IMR-90 (cell line): ENCODE measurements around the gene AP3S1. TPM values are rescaled to one million over a fixed set of nuclear protein-coding genes. Genes with fewer than 3 reads are reported as not detected.
"Not testable (repeated sequence)": the region's sequence is repeated elsewhere in the genome, so short reads cannot be mapped to it uniquely, and the experiment has no call there.

Experiments
- ATAC-seq: fragments of 200-7000 bp; cut with Tn5 transposase; 2 replicates; pipeline ENCODE4 v1.9.1; 2020; ENCODE audit warnings: low read depth, mild to moderate bottlenecking, moderate library complexity
- BruUV-seq: library from RNA; stranded (reverse); fragments of 400-500 nt; replicated peaks from 2 replicates; lab custom pipeline; 2021; lab: Mats Ljungman, UMichigan
- CTCF ChIA-PET: fragments of 300-600 bp; formaldehyde crosslinking; extraction: SDS; loops from one replicate; lab custom pipeline; 2021; ENCODE audit warnings: antibody characterized with exemption; lab: Yijun Ruan, JAX
- POLR2A ChIA-PET: fragments of 300-600 bp; sonication (Branson Sonifier 250); formaldehyde crosslinking; loops from one replicate; lab custom pipeline; 2022; ENCODE audit warnings: antibody characterized with exemption; ENCODE audit not compliant: unreplicated experiment; lab: Charles Lee
- DNase-seq: peaks from one replicate; pipeline ENCODE4 v3.0.0; 2013
- H2AFZ ChIP-seq: replicated peaks from 2 replicates; pipeline ENCODE3; 2013; ENCODE audit warnings: low read length, mild to moderate bottlenecking; ENCODE audit not compliant: poor library complexity
- H2AK5ac ChIP-seq: 2 replicates; pipeline ENCODE4 v1.6.1; 2013; ENCODE audit warnings: low read depth, low read length, inconsistent platforms
- H2AK9ac ChIP-seq: replicated peaks from 2 replicates; pipeline ENCODE3; 2013; ENCODE audit warnings: mild to moderate bottlenecking, low read depth, low read length, moderate library complexity; ENCODE audit not compliant: poor library complexity
- H2BK120ac ChIP-seq: 2 replicates; pipeline ENCODE4 v1.6.1; 2013; ENCODE audit warnings: low read depth, low read length, inconsistent platforms
- H2BK15ac ChIP-seq: 3 replicates; pipeline ENCODE4 v1.6.1; 2013; ENCODE audit warnings: low read depth, low read length, inconsistent platforms
- H2BK20ac ChIP-seq: 2 replicates; pipeline ENCODE4 v1.6.1; 2013; ENCODE audit warnings: low read depth, mild to moderate bottlenecking, inconsistent platforms, low read length, moderate library complexity
- H2BK5ac ChIP-seq: 2 replicates; pipeline ENCODE4 v1.6.1; 2013; ENCODE audit warnings: mild to moderate bottlenecking, low read depth, low read length, inconsistent platforms; ENCODE audit not compliant: poor library complexity, severe bottlenecking
- H3K14ac ChIP-seq: replicated peaks from 2 replicates; pipeline ENCODE4 v1.6.1; 2013; ENCODE audit warnings: low read depth, low read length, inconsistent platforms
- H3K18ac ChIP-seq: 2 replicates; pipeline ENCODE4 v1.6.1; 2013; ENCODE audit warnings: low read depth, low read length, control low read depth
- H3K23ac ChIP-seq: 2 replicates; pipeline ENCODE4 v1.6.1; 2013; ENCODE audit warnings: low read depth, low read length, inconsistent platforms
- H3K27ac ChIP-seq: 2 replicates; pipeline ENCODE4 v1.5.1; 2013; ENCODE audit warnings: mild to moderate bottlenecking, control low read depth, low read length; ENCODE audit not compliant: insufficient read depth
- H3K27me3 ChIP-seq: 2 replicates; pipeline ENCODE4 v1.6.1; 2013; ENCODE audit warnings: low read length; ENCODE audit not compliant: control insufficient read depth, insufficient read depth
- H3K36me3 ChIP-seq: 2 replicates; pipeline ENCODE4 v1.6.1; 2013; ENCODE audit warnings: low read length, mixed read lengths; ENCODE audit not compliant: control insufficient read depth, insufficient read depth
- H3K4ac ChIP-seq: 2 replicates; pipeline ENCODE4 v1.6.1; 2013; ENCODE audit warnings: low read depth, low read length, inconsistent platforms
- H3K4me1 ChIP-seq: 2 replicates; pipeline ENCODE4 v1.6.1; 2013; ENCODE audit warnings: low read length, mixed read lengths; ENCODE audit not compliant: control insufficient read depth, insufficient read depth
- H3K4me2 ChIP-seq: 2 replicates; pipeline ENCODE4 v1.6.1; 2013; ENCODE audit warnings: low read depth, mild to moderate bottlenecking, control low read depth, low read length, moderate library complexity
- H3K4me3 ChIP-seq: 2 replicates; pipeline ENCODE4 v1.5.1; 2013; ENCODE audit warnings: low read depth, mild to moderate bottlenecking, control low read depth, low read length, moderate library complexity; ENCODE audit not compliant: insufficient read depth
- H3K56ac ChIP-seq: 2 replicates; pipeline ENCODE4 v1.6.1; 2013; ENCODE audit warnings: low read length, inconsistent platforms; ENCODE audit not compliant: insufficient read depth; ENCODE audit errors: extremely low read depth
- H3K79me1 ChIP-seq, 2 experiments: 2 replicates each; pipeline ENCODE4 v1.6.1; 2013; ENCODE audit warnings: low read length in 2 of 2, inconsistent platforms in 1 of 2, low read depth in 1 of 2
- H3K9ac ChIP-seq: 2 replicates; pipeline ENCODE4 v1.6.1; 2013; ENCODE audit warnings: low read depth, low read length, control low read depth
- H3K9me1 ChIP-seq: 2 replicates; pipeline ENCODE4 v1.6.1; 2013; ENCODE audit warnings: low read length, inconsistent platforms; ENCODE audit not compliant: insufficient read depth
- H3K9me3 ChIP-seq: 2 replicates; pipeline ENCODE4 v1.6.1; 2013; ENCODE audit warnings: low read length; ENCODE audit not compliant: control insufficient read depth, insufficient read depth
- H4K20me1 ChIP-seq: 2 replicates; pipeline ENCODE4 v1.6.1; 2013; ENCODE audit warnings: low read length, inconsistent platforms; ENCODE audit not compliant: insufficient read depth
- H4K5ac ChIP-seq: 2 replicates; pipeline ENCODE4 v1.6.1; 2013; ENCODE audit warnings: mild to moderate bottlenecking, low read depth, low read length, control low read depth
- H4K8ac ChIP-seq, 2 experiments: 2 replicates each; pipeline ENCODE4 v1.6.1; 2013; ENCODE audit warnings: low read depth in 2 of 2, low read length in 2 of 2, control low read depth in 1 of 2, inconsistent platforms in 1 of 2
- H4K91ac ChIP-seq: 2 replicates; pipeline ENCODE4 v1.6.1; 2013; ENCODE audit warnings: low read depth, low read length, inconsistent platforms; ENCODE audit not compliant: insufficient read depth
- WGBS, 2 experiments: methylation state at CpG; one replicate each; pipeline versions ENCODE4 v1.1.5 to v1.1.7; 2013; ENCODE audit warnings: missing lambda C conversion rate in 2 of 2; ENCODE audit not compliant: insufficient read length in 1 of 2; ENCODE audit errors: extremely low coverage in 2 of 2; 5-methylcytosine and 5-hydroxymethylcytosine counted together
- dilution Hi-C: fragments of 300-500 bp; cut with HindIII; formaldehyde crosslinking; loops from one replicate; pipeline ENCODE4 v1.14.3; 2018; ENCODE audit warnings: low sequenced_read_pairs; ENCODE audit not compliant: unreplicated experiment
- in situ Hi-C: fragments of 300-500 bp; cut with MboI; formaldehyde crosslinking; loops from 3 replicates; pipeline ENCODE4 v1.14.3; 2019; ENCODE audit warnings: low sequenced_read_pairs, inconsistent platforms, mixed read lengths
- intact Hi-C: fragments of 100-400 bp; cut with micrococcal nuclease; formaldehyde crosslinking; loops from 2 replicates; pipeline ENCODE4 v1.10.0; 2022
- polyA plus RNA-seq, 3 experiments: library from polyadenylated mRNA; depleted of rRNA; stranded (reverse); fragments of >200 nt; gene quantifications; 2 replicates each; pipeline ENCODE4 v1.2.3, GENCODE V29; 2012; ENCODE audit warnings: low replicate concordance in 1 of 3
- total RNA-seq: library from RNA; depleted of rRNA; stranded (reverse); fragments of >200 nt; gene quantifications from 2 replicates; pipeline ENCODE4 v1.2.3, GENCODE V29; 2012

Gene AP3S1
- total and polyA plus RNA-seq, 2 of the 4 experiments (the other 2 are of a cell fraction) = 21.9 to 73.1 TPM

DNA sequence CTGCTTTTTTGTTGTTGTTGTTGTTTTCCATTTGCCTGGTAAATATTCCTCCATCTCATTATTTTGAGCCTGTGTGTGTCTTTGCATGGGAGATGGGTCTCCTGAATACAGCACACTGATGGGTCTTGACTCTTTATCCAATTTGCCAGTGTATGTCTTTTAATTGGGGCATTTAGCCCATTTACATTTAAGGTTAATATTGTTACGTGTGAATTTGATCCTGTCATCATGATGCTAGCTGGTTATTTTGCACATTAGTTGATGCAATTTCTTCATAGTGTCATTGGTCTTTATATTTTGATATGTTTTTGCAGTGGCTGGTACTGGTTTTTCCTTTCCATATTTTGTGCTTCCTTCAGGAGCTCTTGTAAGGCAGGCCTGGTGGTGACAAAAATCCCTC lies 16.8 kb upstream of the AP3S1 start:
- intact Hi-C loops, H4K20me1 ChIP-seq, H2AK9ac ChIP-seq, H2BK15ac ChIP-seq, BruUV-seq, H2BK5ac ChIP-seq, H3K27me3 ChIP-seq, H4K8ac ChIP-seq, ATAC-seq, H3K27ac ChIP-seq, H3K14ac ChIP-seq, H2BK120ac ChIP-seq, H3K4me2 ChIP-seq, H3K4me1 ChIP-seq, H4K5ac ChIP-seq, DNase-seq, H3K23ac ChIP-seq, H2BK20ac ChIP-seq, H3K4me3 ChIP-seq, H4K91ac ChIP-seq, H3K9ac ChIP-seq, H3K36me3 ChIP-seq, H3K56ac ChIP-seq, H3K79me1 ChIP-seq, H2AK5ac ChIP-seq, H3K9me1 ChIP-seq, H3K9me3 ChIP-seq, H3K18ac ChIP-seq, H2AFZ ChIP-seq, POLR2A ChIA-PET, dilution Hi-C loops, H3K4ac ChIP-seq: not testable (repeated sequence)
- CTCF ChIA-PET = interaction anchor here (0.6 kb wide), 1 partner anchor 1128 kb away, joined by 4 read pairs; no protein-coding TSS in a partner anchor
- no CpG with 5 or more reads among the region's 1 CpG for WGBS, 2 experiments
- in situ Hi-C loops = loop anchor here (25.0 kb wide), 1 partner anchor 538 kb away; the partner anchor contains the start of gene CCDC112
